H1 (cell line): ENCODE data around the gene SYNE4. TPM values are rescaled to one million over a fixed set of nuclear protein-coding genes. Genes with fewer than 3 reads are reported as not detected.
A peak's percentile ranks its signal among the peaks of the same experiment; 100 is the strongest.

Experiments
- ASH2L ChIP-seq: fragments of 200-600, 300-600 bp; sonication (generic); IDR thresholded peaks from one replicate; pipeline ENCODE4 v1.7.1; 2017; ENCODE audit warnings: low read length
- ATF2 ChIP-seq: IDR thresholded peaks from 2 replicates; pipeline ENCODE4 v1.6.1; 2012; ENCODE audit warnings: low read length, inconsistent platforms
- CBX8 ChIP-seq: fragments of 300-800, 300-1000 bp; sonication (generic); IDR thresholded peaks from 2 replicates; pipeline ENCODE4 v1.7.1; 2016; ENCODE audit warnings: low read depth, low read length, borderline replicate concordance
- CHD1 ChIP-seq: IDR thresholded peaks from 2 replicates; pipeline ENCODE4 v1.6.1; 2012; ENCODE audit warnings: low read depth, low read length, improper control_type of control experiment
- EZH2 ChIP-seq: fragments of 200-600 bp; sonication (generic); IDR thresholded peaks from 2 replicates; pipeline ENCODE4 v1.7.1; 2012; ENCODE audit warnings: low read depth, mild to moderate bottlenecking, moderate library complexity, low read length, inconsistent platforms; ENCODE audit not compliant: severe bottlenecking
- FOSL1 ChIP-seq: IDR thresholded peaks from 2 replicates; pipeline ENCODE4 v1.6.1; 2011; ENCODE audit warnings: mild to moderate bottlenecking, low read depth, low read length, moderate library complexity; ENCODE audit not compliant: insufficient read depth
- JUN ChIP-seq: IDR thresholded peaks from 2 replicates; pipeline ENCODE4 v1.6.1; 2011; ENCODE audit warnings: low read depth, mild to moderate bottlenecking, improper control_type of control experiment, low read length
- MAX ChIP-seq: IDR thresholded peaks from 2 replicates; pipeline ENCODE4 v1.6.1; 2012; ENCODE audit warnings: inconsistent platforms
- PHF8 ChIP-seq: fragments of 200-600 bp; sonication (generic); conservative IDR thresholded peaks from 2 replicates; pipeline ENCODE4 v1.7.1; 2012; ENCODE audit warnings: low read depth, mild to moderate bottlenecking, inconsistent platforms, low read length, moderate library complexity
- POLR2AphosphoS5 ChIP-seq: IDR thresholded peaks from 2 replicates; pipeline ENCODE4 v1.6.1; 2011; ENCODE audit warnings: low read depth, low read length
- RBBP5 ChIP-seq: IDR thresholded peaks from 2 replicates; pipeline ENCODE4 v1.7.1; 2012; ENCODE audit warnings: low read depth, mild to moderate bottlenecking, inconsistent platforms, low read length, moderate library complexity, borderline replicate concordance
- RFX5 ChIP-seq: IDR thresholded peaks from 2 replicates; pipeline ENCODE4 v1.6.1; 2011; ENCODE audit warnings: low read depth, low read length, improper control_type of control experiment, borderline replicate concordance
- RNF2 ChIP-seq: fragments of 200-900, 300-1000 bp; sonication (generic); IDR thresholded peaks from 2 replicates; pipeline ENCODE4 v1.7.1; 2016; ENCODE audit warnings: borderline replicate concordance, low read depth, mild to moderate bottlenecking, antibody characterized with exemption, low read length; ENCODE audit not compliant: poor library complexity, severe bottlenecking; ENCODE audit errors: missing control alignments
- SIN3A ChIP-seq, 2 experiments: IDR thresholded peaks in 1 of 2; conservative IDR thresholded peaks in 1 of 2; 2 replicates each; pipeline ENCODE4 v1.6.1; 2011 to 2012; ENCODE audit warnings: low read length in 2 of 2, improper control_type of control experiment in 1 of 2, low read depth in 1 of 2, mild to moderate bottlenecking in 1 of 2
- SP4 ChIP-seq: IDR thresholded peaks from 2 replicates; pipeline ENCODE4 v1.6.1; 2012; ENCODE audit warnings: low read length, inconsistent platforms
- SUZ12 ChIP-seq: fragments of 200-600 bp; sonication (generic); IDR thresholded peaks from 2 replicates; pipeline ENCODE4 v1.6.1; 2012; ENCODE audit warnings: mild to moderate bottlenecking, inconsistent platforms, low read length, moderate library complexity, mixed read lengths
- TAF1 ChIP-seq: IDR thresholded peaks from 2 replicates; pipeline ENCODE4 v1.6.1; 2011; ENCODE audit warnings: mild to moderate bottlenecking, low read depth, low read length
- TCF12 ChIP-seq: IDR thresholded peaks from 2 replicates; pipeline ENCODE4 v1.6.1; 2011; ENCODE audit warnings: low read depth, mild to moderate bottlenecking, low read length
- USF2 ChIP-seq: IDR thresholded peaks from 2 replicates; pipeline ENCODE4 v1.6.1; 2011; ENCODE audit warnings: low read length, improper control_type of control experiment
- YY1 ChIP-seq: IDR thresholded peaks from 2 replicates; pipeline ENCODE4 v1.6.1; 2011; ENCODE audit warnings: low read depth, mild to moderate bottlenecking, low read length
- polyA plus RNA-seq, 7 experiments: library from polyadenylated mRNA; depleted of rRNA in 3 of 7; stranded (reverse) in 5 of 7; unstranded in 2 of 7; fragments of >200 nt in 5 of 7; fragments of 200-250 nt in 2 of 7; gene quantifications; 1 replicate in 5 of 7; 2 replicates in 1 of 7; 4 replicates in 1 of 7; pipeline versions ENCODE4 v1.2.1 to v1.2.3, GENCODE V29; 2011 to 2013; ENCODE audit warnings: missing spikeins in 2 of 7, mixed read lengths in 2 of 7
- total RNA-seq: library from RNA; stranded (reverse); fragmentation: NEBNext Ultra II Directional; extraction: Animal tissue kit (Norgen Biotek cat#: 25700); gene quantifications from 2 replicates; pipeline ENCODE4 v1.2.1, GENCODE V29; 2021

Gene SYNE4
- total and polyA plus RNA-seq, 2 of the 8 experiments (the other 6 are each of a cell fraction or from before 2014, with no cell fraction given) = 20.8 to 22.6 TPM

GRCh38 chr19:36014012-36014924 lies 5.7 kb upstream of the SYNE4 start, which contains the start of gene ALKBH6 (continued):
- TF ChIP-seq EZH2 = no peak
- TF ChIP-seq SIN3A (conservative IDR thresholded peaks at IDR 0.05 in 1 of 2, IDR thresholded peaks at IDR 0.05 in 1 of 2; ENCODE audit: low read depth in 1 of 2, low read length in 2 of 2) = peak; percentile 77 to 78; a peak in 3 of 4 replicates
- TF ChIP-seq RBBP5 = no peak
- peak; percentile 45; the same call in 1 of the 2 replicates for TF ChIP-seq TAF1
- TF ChIP-seq YY1 = 0 out of 2 replicates have a peak, but pooled peaks have one; percentile 4
- TF ChIP-seq JUN = no peak
- TF ChIP-seq RNF2 = no peak
- no peak for TF ChIP-seq ASH2L
- TF ChIP-seq POLR2AphosphoS5 = no peak
- TF ChIP-seq RFX5 = no peak
- TF ChIP-seq SP4 = peak; percentile 84; the same call in 1 of the 2 replicates
- no peak for TF ChIP-seq CBX8
- no peak for TF ChIP-seq SUZ12
- no peak for TF ChIP-seq USF2
- TF ChIP-seq MAX = peak; percentile 54
- TF ChIP-seq PHF8 = peak; percentile 25; the same call in 1 of the 2 replicates
- no peak for TF ChIP-seq TCF12
- no peak for TF ChIP-seq FOSL1
- no peak for TF ChIP-seq ATF2
- no peak for TF ChIP-seq CHD1
